NB4 (cell line): ENCODE results near the gene AIG1.

ENCODE experiments used
- MYC ChIP-seq: IDR thresholded peaks from 2 replicates; pipeline ENCODE4 v1.6.1; 2011; ENCODE audit warnings: low read depth, low read length
- POLR2A ChIP-seq: IDR thresholded peaks from 2 replicates; pipeline ENCODE4 v1.6.1; 2011; ENCODE audit warnings: mild to moderate bottlenecking; ENCODE audit not compliant: insufficient read length; ENCODE audit errors: extremely low read depth
- TF ChIP-seq, protein P1 (sequence below): IDR thresholded peaks from one replicate; pipeline ENCODE4 v1.5.1; 2012; ENCODE audit warnings: low read depth, low read length
- TF ChIP-seq, protein P2 (sequence below): IDR thresholded peaks from 2 replicates; pipeline ENCODE4 v1.6.1; 2011; ENCODE audit warnings: low read depth, low read length

DNA sequence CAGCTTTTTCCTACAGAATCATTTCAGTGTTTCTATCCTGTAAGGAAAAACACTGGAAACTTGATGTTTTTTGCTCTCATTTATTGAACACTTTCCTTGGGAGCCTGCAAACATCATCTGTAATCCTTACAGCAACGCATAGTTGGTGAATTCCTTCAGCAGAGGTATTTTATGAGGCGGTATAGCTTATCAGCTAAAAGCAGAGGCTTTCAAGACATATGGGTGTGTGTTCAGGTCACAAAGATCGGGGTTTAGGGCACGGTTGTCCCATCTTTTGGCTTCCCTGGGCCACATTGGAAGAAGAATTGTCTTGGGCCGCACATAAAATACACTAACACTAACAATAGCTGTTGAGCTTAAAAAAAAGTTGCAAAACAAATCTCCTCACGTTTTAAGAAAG lies 185.0 kb downstream of the AIG1 start:
- TF ChIP-seq MYC (no peak), POLR2A (no peak)
- TF ChIP-seq, protein P1, sequence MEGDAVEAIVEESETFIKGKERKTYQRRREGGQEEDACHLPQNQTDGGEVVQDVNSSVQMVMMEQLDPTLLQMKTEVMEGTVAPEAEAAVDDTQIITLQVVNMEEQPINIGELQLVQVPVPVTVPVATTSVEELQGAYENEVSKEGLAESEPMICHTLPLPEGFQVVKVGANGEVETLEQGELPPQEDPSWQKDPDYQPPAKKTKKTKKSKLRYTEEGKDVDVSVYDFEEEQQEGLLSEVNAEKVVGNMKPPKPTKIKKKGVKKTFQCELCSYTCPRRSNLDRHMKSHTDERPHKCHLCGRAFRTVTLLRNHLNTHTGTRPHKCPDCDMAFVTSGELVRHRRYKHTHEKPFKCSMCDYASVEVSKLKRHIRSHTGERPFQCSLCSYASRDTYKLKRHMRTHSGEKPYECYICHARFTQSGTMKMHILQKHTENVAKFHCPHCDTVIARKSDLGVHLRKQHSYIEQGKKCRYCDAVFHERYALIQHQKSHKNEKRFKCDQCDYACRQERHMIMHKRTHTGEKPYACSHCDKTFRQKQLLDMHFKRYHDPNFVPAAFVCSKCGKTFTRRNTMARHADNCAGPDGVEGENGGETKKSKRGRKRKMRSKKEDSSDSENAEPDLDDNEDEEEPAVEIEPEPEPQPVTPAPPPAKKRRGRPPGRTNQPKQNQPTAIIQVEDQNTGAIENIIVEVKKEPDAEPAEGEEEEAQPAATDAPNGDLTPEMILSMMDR: no peak
- TF ChIP-seq, protein P2, sequence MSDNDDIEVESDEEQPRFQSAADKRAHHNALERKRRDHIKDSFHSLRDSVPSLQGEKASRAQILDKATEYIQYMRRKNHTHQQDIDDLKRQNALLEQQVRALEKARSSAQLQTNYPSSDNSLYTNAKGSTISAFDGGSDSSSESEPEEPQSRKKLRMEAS: no peak
